Measurements from ENCODE around the gene TENM3.

The TENM3 gene

GRCh38 chr4:182711211-182711610 lies 468.0 kb downstream of the TENM3 start:
- H3K4me3 ChIP-seq (ENCODE audit: low read length in 2 of 2), result no peak overlapping the region
- no peaks in the 10 kb centered on the region for H3K4me1 ChIP-seq (ENCODE audit: control insufficient read depth in 2 of 2, insufficient read depth in 2 of 2, low read length in 2 of 2)
- no peak overlapping the region for H3K27ac ChIP-seq (ENCODE audit: low read depth in 2 of 2, low read length in 2 of 2)
- H3K9ac ChIP-seq (ENCODE audit: low read depth in 1 of 2, low read length in 2 of 2), result no peak overlapping the region
- H3K27me3 ChIP-seq (ENCODE audit: control insufficient read depth in 2 of 2, insufficient read depth in 2 of 2, low read length in 2 of 2), result peaks cover 14 to 26% of the 10 kb centered on the region in 2 donors
- H3K36me3 ChIP-seq (ENCODE audit: control insufficient read depth in 2 of 2, insufficient read depth in 2 of 2, low read length in 2 of 2), result no peaks in the 10 kb centered on the region
- no peaks in the 10 kb centered on the region for H3K9me3 ChIP-seq (ENCODE audit: control insufficient read depth in 2 of 2, low read length in 2 of 2)

GRCh38 chr4:182715548-182715947 lies 472.3 kb downstream of the TENM3 start:
- no peaks in the 10 kb centered on the region for H3K9me3 ChIP-seq (ENCODE audit: control insufficient read depth in 2 of 2, low read length in 2 of 2)
- H3K9ac ChIP-seq (ENCODE audit: low read depth in 1 of 2, low read length in 2 of 2), result no peak overlapping the region
- H3K36me3 ChIP-seq (ENCODE audit: control insufficient read depth in 2 of 2, insufficient read depth in 2 of 2, low read length in 2 of 2), result no peaks in the 10 kb centered on the region
- peaks cover 4 to 11% of the 10 kb centered on the region in 2 donors for H3K27me3 ChIP-seq (ENCODE audit: control insufficient read depth in 2 of 2, insufficient read depth in 2 of 2, low read length in 2 of 2)
- no peak overlapping the region for H3K4me3 ChIP-seq (ENCODE audit: low read length in 2 of 2)
- no peak overlapping the region for H3K27ac ChIP-seq (ENCODE audit: low read depth in 2 of 2, low read length in 2 of 2)
- H3K4me1 ChIP-seq (ENCODE audit: control insufficient read depth in 2 of 2, insufficient read depth in 2 of 2, low read length in 2 of 2), result no peaks in the 10 kb centered on the region

- H3K36me3 ChIP-seq (ENCODE audit: control insufficient read depth in 2 of 2, insufficient read depth in 2 of 2, low read length in 2 of 2), result no peaks in the 10 kb centered on the region
- H3K9me3 ChIP-seq (ENCODE audit: control insufficient read depth in 2 of 2, low read length in 2 of 2), result no peaks in the 10 kb centered on the region
- H3K4me1 ChIP-seq (ENCODE audit: control insufficient read depth in 2 of 2, insufficient read depth in 2 of 2, low read length in 2 of 2), result no peaks in the 10 kb centered on the region
- H3K4me3 ChIP-seq (ENCODE audit: low read length in 2 of 2), result no peak overlapping the region
- no peak overlapping the region for H3K9ac ChIP-seq (ENCODE audit: low read depth in 1 of 2, low read length in 2 of 2)
- H3K27ac ChIP-seq (ENCODE audit: low read depth in 2 of 2, low read length in 2 of 2), result no peak overlapping the region
- peaks cover 4 to 6% of the 10 kb centered on the region in 2 donors for H3K27me3 ChIP-seq (ENCODE audit: control insufficient read depth in 2 of 2, insufficient read depth in 2 of 2, low read length in 2 of 2)
Observed at GRCh38 chr4:182716192-182716591, 473.0 kb downstream of the TENM3 start.

DNA sequence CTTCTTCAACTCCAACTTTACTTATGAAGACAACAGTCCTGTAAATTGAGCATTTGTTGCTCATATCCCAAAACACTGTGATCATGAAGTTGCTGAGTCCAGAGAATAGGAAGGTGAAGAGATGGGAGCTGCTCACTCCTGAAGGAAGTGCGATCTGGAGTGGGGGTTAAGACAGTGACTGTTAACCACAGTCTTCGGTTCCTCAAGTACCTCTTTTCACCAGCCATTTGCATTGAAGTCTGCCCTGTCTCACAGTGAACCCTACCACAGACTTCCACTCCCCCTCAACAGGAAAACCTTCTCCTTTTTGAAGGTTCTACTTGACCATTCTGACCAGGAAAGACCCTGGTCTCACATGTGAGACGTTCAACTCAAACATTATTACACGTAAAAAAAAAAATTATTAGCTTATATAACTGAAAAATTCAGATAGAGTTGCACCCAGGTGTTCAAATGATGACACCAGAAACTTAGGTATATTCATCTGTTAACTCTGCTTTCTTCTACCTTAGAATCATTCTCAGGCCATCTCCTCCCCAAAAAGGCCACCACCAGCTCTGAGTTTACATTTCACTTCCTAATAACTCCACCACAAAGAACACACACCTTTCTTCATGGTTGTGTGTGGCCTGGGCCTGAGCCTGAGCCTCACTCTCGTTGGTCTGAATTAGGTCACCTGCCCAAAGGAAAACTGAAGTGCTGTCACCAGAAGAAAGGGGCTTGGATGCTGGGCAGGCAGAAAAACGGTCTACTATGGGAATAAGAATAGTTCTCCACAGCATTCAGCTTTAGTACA lies 474.8 kb downstream of the TENM3 start:
- H3K4me1 ChIP-seq (ENCODE audit: control insufficient read depth in 2 of 2, insufficient read depth in 2 of 2, low read length in 2 of 2), result no peaks in the 10 kb centered on the region
- peaks cover 2 to 3% of the 10 kb centered on the region in 2 donors for H3K27me3 ChIP-seq (ENCODE audit: control insufficient read depth in 2 of 2, insufficient read depth in 2 of 2, low read length in 2 of 2)
- H3K4me3 ChIP-seq (ENCODE audit: low read length in 2 of 2), result no peak overlapping the region
- no peak overlapping the region for H3K27ac ChIP-seq (ENCODE audit: low read depth in 2 of 2, low read length in 2 of 2)
- no peaks in the 10 kb centered on the region for H3K36me3 ChIP-seq (ENCODE audit: control insufficient read depth in 2 of 2, insufficient read depth in 2 of 2, low read length in 2 of 2)
- no peak overlapping the region for H3K9ac ChIP-seq (ENCODE audit: low read depth in 1 of 2, low read length in 2 of 2)
- no peaks in the 10 kb centered on the region for H3K9me3 ChIP-seq (ENCODE audit: control insufficient read depth in 2 of 2, low read length in 2 of 2)

GRCh38 chr4:182724414-182724813 lies 481.2 kb downstream of the TENM3 start:
- H3K9ac ChIP-seq (ENCODE audit: low read depth in 1 of 2, low read length in 2 of 2), result no peak overlapping the region
- no peaks in the 10 kb centered on the region for H3K4me1 ChIP-seq (ENCODE audit: control insufficient read depth in 2 of 2, insufficient read depth in 2 of 2, low read length in 2 of 2)
- H3K27ac ChIP-seq (ENCODE audit: low read depth in 2 of 2, low read length in 2 of 2), result no peak overlapping the region
- H3K9me3 ChIP-seq (ENCODE audit: control insufficient read depth in 2 of 2, low read length in 2 of 2), result no peaks in the 10 kb centered on the region
- no peak overlapping the region for H3K4me3 ChIP-seq (ENCODE audit: low read length in 2 of 2)
- H3K27me3 ChIP-seq (ENCODE audit: control insufficient read depth in 2 of 2, insufficient read depth in 2 of 2, low read length in 2 of 2), result no peaks in the 10 kb centered on the region
- H3K36me3 ChIP-seq (ENCODE audit: control insufficient read depth in 2 of 2, insufficient read depth in 2 of 2, low read length in 2 of 2), result no peaks in the 10 kb centered on the region

DNA sequence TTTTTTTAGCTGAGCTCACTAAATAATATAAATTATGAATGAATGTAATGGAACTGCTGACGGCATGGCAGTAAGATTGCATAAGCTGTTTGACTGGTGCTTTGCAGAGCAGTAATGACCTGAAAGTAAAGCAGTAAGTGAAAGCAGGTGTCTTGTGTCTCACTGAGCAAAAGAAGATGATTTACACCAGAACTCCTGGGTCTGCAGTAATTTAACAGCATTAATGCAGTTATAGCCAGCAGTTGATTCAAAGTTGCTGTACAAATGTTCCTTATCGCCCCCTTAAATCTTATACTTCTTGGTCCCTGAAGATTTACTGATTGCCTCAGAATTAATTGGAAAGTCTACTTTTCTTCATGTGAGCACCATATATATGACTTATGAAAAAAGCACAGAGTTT lies 486.3 kb downstream of the TENM3 start:
- H3K4me1 ChIP-seq (ENCODE audit: control insufficient read depth in 2 of 2, insufficient read depth in 2 of 2, low read length in 2 of 2), result no peaks in the 10 kb centered on the region
- H3K27me3 ChIP-seq (ENCODE audit: control insufficient read depth in 2 of 2, insufficient read depth in 2 of 2, low read length in 2 of 2), result no peaks in the 10 kb centered on the region
- H3K36me3 ChIP-seq (ENCODE audit: control insufficient read depth in 2 of 2, insufficient read depth in 2 of 2, low read length in 2 of 2), result no peaks in the 10 kb centered on the region
- H3K4me3 ChIP-seq (ENCODE audit: low read length in 2 of 2), result no peak overlapping the region
- no peak overlapping the region for H3K27ac ChIP-seq (ENCODE audit: low read depth in 2 of 2, low read length in 2 of 2)
- no peaks in the 10 kb centered on the region for H3K9me3 ChIP-seq (ENCODE audit: control insufficient read depth in 2 of 2, low read length in 2 of 2)
- no peak overlapping the region for H3K9ac ChIP-seq (ENCODE audit: low read depth in 1 of 2, low read length in 2 of 2)

DNA sequence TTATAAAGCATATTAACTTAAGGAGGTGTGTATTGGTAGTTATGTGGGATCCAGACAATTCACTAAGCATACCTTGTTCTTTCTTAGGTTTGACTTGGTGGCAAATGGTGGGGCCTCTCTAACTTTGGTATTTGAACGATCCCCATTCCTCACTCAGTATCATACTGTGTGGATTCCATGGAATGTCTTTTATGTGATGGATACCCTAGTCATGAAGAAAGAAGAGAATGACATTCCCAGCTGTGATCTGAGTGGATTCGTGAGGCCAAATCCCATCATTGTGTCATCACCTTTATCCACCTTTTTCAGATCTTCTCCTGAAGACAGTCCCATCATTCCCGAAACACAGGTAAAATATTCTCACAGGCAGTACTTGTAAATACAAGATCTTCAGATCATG lies 487.6 kb downstream of the TENM3 start:
- no peak overlapping the region for H3K4me3 ChIP-seq (ENCODE audit: low read length in 2 of 2)
- no peaks in the 10 kb centered on the region for H3K27me3 ChIP-seq (ENCODE audit: control insufficient read depth in 2 of 2, insufficient read depth in 2 of 2, low read length in 2 of 2)
- no peaks in the 10 kb centered on the region for H3K9me3 ChIP-seq (ENCODE audit: control insufficient read depth in 2 of 2, low read length in 2 of 2)
- no peaks in the 10 kb centered on the region for H3K4me1 ChIP-seq (ENCODE audit: control insufficient read depth in 2 of 2, insufficient read depth in 2 of 2, low read length in 2 of 2)
- no peak overlapping the region for H3K27ac ChIP-seq (ENCODE audit: low read depth in 2 of 2, low read length in 2 of 2)
- no peak overlapping the region for H3K9ac ChIP-seq (ENCODE audit: low read depth in 1 of 2, low read length in 2 of 2)
- no peaks in the 10 kb centered on the region for H3K36me3 ChIP-seq (ENCODE audit: control insufficient read depth in 2 of 2, insufficient read depth in 2 of 2, low read length in 2 of 2)

DNA sequence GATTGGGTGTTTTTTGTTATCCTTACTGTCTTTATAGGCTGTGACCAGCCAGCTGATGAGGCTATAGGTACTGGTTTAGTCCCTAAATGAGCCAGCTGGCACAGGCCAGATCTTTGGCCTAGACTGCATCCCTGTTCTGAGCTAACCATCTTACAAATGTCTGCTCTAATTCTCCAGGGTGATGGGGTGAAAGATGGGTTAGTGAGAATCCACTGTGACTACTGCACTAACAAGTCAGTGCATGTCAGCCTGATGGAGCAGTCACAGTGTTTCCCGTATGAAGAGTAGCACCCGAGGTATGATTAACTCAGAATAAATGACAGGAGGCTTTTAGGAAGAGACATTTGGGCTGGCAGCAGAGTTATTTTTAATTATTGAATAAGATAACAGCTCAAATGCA lies 493.0 kb downstream of the TENM3 start:
- no peaks in the 10 kb centered on the region for H3K4me1 ChIP-seq (ENCODE audit: control insufficient read depth in 2 of 2, insufficient read depth in 2 of 2, low read length in 2 of 2)
- no peak overlapping the region for H3K9ac ChIP-seq (ENCODE audit: low read depth in 1 of 2, low read length in 2 of 2)
- no peak overlapping the region for H3K4me3 ChIP-seq (ENCODE audit: low read length in 2 of 2)
- no peaks in the 10 kb centered on the region for H3K9me3 ChIP-seq (ENCODE audit: control insufficient read depth in 2 of 2, low read length in 2 of 2)
- H3K27me3 ChIP-seq (ENCODE audit: control insufficient read depth in 2 of 2, insufficient read depth in 2 of 2, low read length in 2 of 2), result no peaks in the 10 kb centered on the region
- no peaks in the 10 kb centered on the region for H3K36me3 ChIP-seq (ENCODE audit: control insufficient read depth in 2 of 2, insufficient read depth in 2 of 2, low read length in 2 of 2)
- no peak overlapping the region for H3K27ac ChIP-seq (ENCODE audit: low read depth in 2 of 2, low read length in 2 of 2)

- no peaks in the 10 kb centered on the region for H3K9me3 ChIP-seq (ENCODE audit: control insufficient read depth in 2 of 2, low read length in 2 of 2)
- H3K9ac ChIP-seq (ENCODE audit: low read depth in 1 of 2, low read length in 2 of 2), result no peak overlapping the region
- H3K4me3 ChIP-seq (ENCODE audit: low read length in 2 of 2), result no peak overlapping the region
- no peak overlapping the region for H3K27ac ChIP-seq (ENCODE audit: low read depth in 2 of 2, low read length in 2 of 2)
- no peaks in the 10 kb centered on the region for H3K4me1 ChIP-seq (ENCODE audit: control insufficient read depth in 2 of 2, insufficient read depth in 2 of 2, low read length in 2 of 2)
- no peaks in the 10 kb centered on the region for H3K36me3 ChIP-seq (ENCODE audit: control insufficient read depth in 2 of 2, insufficient read depth in 2 of 2, low read length in 2 of 2)
- no peaks in the 10 kb centered on the region for H3K27me3 ChIP-seq (ENCODE audit: control insufficient read depth in 2 of 2, insufficient read depth in 2 of 2, low read length in 2 of 2)
Observed at GRCh38 chr4:182738283-182739047, 495.3 kb downstream of the TENM3 start.

DNA sequence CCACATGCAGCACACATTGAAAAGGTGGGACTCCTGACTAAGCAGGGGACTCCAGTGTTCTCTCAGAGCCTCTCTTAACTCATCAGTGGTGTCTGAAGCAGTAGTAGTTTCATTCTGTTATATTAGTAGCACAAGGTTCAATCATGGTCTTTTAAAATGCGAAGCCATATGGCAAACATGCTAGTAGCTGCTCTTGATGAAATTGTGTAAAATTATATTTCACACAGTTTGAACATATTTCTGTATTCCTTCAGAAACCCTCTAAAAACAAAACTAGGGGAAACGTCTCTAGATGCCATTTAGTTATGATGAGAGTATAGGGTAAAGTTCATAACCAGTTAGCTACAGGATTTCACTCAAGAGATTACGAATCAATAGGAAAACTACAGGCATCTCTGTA lies 497.1 kb downstream of the TENM3 start:
- Histone ChIP-seq H3K27ac (ENCODE audit: low read depth in 2 of 2, low read length in 2 of 2) (no peak overlapping the region), H3K4me3 (ENCODE audit: low read length in 2 of 2) (no peak overlapping the region), H3K9ac (ENCODE audit: low read depth in 1 of 2, low read length in 2 of 2) (no peak overlapping the region), H3K4me1 (ENCODE audit: control insufficient read depth in 2 of 2, insufficient read depth in 2 of 2, low read length in 2 of 2) (no peaks in the 10 kb centered on the region), H3K9me3 (ENCODE audit: control insufficient read depth in 2 of 2, low read length in 2 of 2) (no peaks in the 10 kb centered on the region), H3K36me3 (ENCODE audit: control insufficient read depth in 2 of 2, insufficient read depth in 2 of 2, low read length in 2 of 2) (no peaks in the 10 kb centered on the region), H3K27me3 (ENCODE audit: control insufficient read depth in 2 of 2, insufficient read depth in 2 of 2, low read length in 2 of 2) (no peaks in the 10 kb centered on the region)

Measured in mucosa of rectum (tissue), 2 donors.